Astrocyte (in vitro differentiated cells and primary cell): ENCODE data around the gene CCDC142.

ENCODE experiments used
- EZH2 ChIP-seq: IDR thresholded peaks from 2 replicates; pipeline ENCODE4 v1.6.1; 2012; ENCODE audit warnings: mild to moderate bottlenecking, low read length, inconsistent platforms; ENCODE audit not compliant: insufficient read depth
- TF ChIP-seq, protein P1 (sequence below): IDR thresholded peaks from 2 replicates; pipeline ENCODE4 v1.5.1; 2011; ENCODE audit warnings: low read depth, mild to moderate bottlenecking, inconsistent platforms, low read length, moderate library complexity; ENCODE audit not compliant: insufficient read depth

DNA sequence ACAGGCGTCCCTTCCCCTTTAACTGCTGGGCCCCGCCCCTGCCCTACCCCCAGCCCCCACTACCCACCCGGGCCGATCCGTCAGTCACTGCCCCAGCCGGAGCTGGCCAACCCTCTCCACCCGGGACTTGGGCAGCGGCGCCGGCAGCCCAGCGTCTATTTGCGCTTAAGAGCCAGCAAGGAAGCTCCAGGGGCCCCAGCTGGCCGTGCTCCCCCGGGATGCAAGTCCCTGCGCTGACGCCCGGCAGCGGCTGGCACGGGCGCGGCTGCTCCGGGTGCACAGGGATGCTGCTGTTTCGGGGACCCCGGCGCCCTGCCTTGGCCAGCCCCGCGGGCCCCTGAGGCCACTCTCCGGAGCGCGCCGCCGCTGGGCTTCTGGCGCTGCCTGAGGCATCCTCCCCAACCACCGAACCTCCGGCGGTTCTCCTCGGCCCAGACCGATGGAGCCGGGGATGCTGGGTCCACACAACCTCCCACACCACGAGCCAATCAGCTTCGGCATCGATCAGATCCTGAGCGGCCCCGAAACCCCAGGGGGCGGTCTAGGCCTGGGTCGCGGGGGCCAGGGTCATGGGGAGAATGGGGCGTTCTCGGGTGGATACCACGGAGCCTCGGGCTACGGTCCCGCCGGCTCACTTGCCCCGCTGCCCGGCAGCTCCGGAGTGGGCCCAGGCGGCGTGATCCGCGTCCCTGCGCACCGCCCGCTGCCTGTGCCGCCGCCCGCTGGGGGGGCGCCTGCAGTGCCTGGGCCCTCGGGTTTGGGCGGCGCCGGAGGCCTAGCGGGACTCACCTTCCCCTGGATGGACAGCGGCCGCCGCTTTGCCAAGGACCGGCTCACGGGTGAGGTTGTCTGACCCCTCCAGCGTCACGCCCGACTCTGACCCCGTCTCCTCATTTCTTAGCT lies 31.8 kb upstream of the CCDC142 start, which contains the start of gene TLX2:
- TF ChIP-seq, protein P1, sequence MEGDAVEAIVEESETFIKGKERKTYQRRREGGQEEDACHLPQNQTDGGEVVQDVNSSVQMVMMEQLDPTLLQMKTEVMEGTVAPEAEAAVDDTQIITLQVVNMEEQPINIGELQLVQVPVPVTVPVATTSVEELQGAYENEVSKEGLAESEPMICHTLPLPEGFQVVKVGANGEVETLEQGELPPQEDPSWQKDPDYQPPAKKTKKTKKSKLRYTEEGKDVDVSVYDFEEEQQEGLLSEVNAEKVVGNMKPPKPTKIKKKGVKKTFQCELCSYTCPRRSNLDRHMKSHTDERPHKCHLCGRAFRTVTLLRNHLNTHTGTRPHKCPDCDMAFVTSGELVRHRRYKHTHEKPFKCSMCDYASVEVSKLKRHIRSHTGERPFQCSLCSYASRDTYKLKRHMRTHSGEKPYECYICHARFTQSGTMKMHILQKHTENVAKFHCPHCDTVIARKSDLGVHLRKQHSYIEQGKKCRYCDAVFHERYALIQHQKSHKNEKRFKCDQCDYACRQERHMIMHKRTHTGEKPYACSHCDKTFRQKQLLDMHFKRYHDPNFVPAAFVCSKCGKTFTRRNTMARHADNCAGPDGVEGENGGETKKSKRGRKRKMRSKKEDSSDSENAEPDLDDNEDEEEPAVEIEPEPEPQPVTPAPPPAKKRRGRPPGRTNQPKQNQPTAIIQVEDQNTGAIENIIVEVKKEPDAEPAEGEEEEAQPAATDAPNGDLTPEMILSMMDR = no peak
- TF ChIP-seq EZH2 = peak; percentile 82
